K562 (cell line): ENCODE measurements around the gene EPB42. TPM values are rescaled to one million over a fixed set of nuclear protein-coding genes. Genes with fewer than 3 reads are reported as not detected.

ENCODE experiments used
- ETS2 ChIP-seq: IDR thresholded peaks from 2 replicates; pipeline ENCODE4 v1.6.1; 2016; ENCODE audit warnings: borderline replicate concordance, missing genetic modification characterization, mild to moderate bottlenecking, moderate library complexity, missing compliant biosample characterization; ENCODE audit not compliant: poor library complexity, severe bottlenecking
- FUS ChIP-seq: fragments of 200-400 bp; formaldehyde crosslinking; optimal IDR thresholded peaks from 2 replicates; pipeline ENCODE3; 2017; ENCODE audit warnings: low read depth, low read length
- KHSRP ChIP-seq: fragments of 450-650 bp; IDR thresholded peaks from 2 replicates; pipeline ENCODE4 v1.6.1; 2017
- MYNN ChIP-seq, 2 experiments: sonication (generic); formaldehyde crosslinking in 1 of 2; IDR thresholded peaks; 2 replicates each; pipeline versions ENCODE4 v1.5.0 to v1.6.1; 2016 to 2020; ENCODE audit warnings: antibody characterized with exemption in 1 of 2, missing genetic modification reagents in 1 of 2
- TBL1XR1 ChIP-seq, 2 experiments: IDR thresholded peaks; 2 replicates each; pipeline ENCODE4 v1.6.1; 2012; ENCODE audit warnings: improper control_type of control experiment in 2 of 2, low read length in 2 of 2, mild to moderate bottlenecking in 1 of 2
- ZNF12 ChIP-seq: sonication (generic); formaldehyde crosslinking; IDR thresholded peaks from 2 replicates; pipeline ENCODE4 v1.4.0; 2020; ENCODE audit warnings: mild to moderate bottlenecking, missing genetic modification reagents
- polyA plus RNA-seq, 8 experiments: library from polyadenylated mRNA; depleted of rRNA in 4 of 8; stranded (reverse) in 5 of 8; unstranded in 3 of 8; fragments of >200 nt; fragmentation: Nextera tagmentation in 2 of 8; fragmentation: Illumina TruSeq in 1 of 8; extraction: Ambion mirVana in 2 of 8; extraction: Trizol in 1 of 8; gene quantifications; 2 replicates each; pipeline versions ENCODE4 v1.2.1 to v1.2.3, GENCODE V29; 2011 to 2014; ENCODE audit warnings: inconsistent platforms in 1 of 8, missing spikeins in 1 of 8
- total RNA-seq, 7 experiments: library from RNA; depleted of rRNA in 6 of 7; stranded (reverse); fragments of >200 nt in 6 of 7; fragmentation: Illumina TruSeq in 2 of 7; extraction: Trizol in 2 of 7; gene quantifications; 2 replicates each; pipeline versions ENCODE4 v1.2.1 to v1.2.3, GENCODE V29; 2011 to 2021; ENCODE audit warnings: low replicate concordance in 1 of 7
- TF ChIP-seq, protein P1 (sequence below), 2 experiments: fragments of 450-650 bp in 1 of 2; IDR thresholded peaks; 2 replicates each; pipeline ENCODE4 v1.6.1; 2011 to 2017; ENCODE audit warnings: low read depth in 2 of 2, antibody characterized with exemption in 1 of 2, borderline replicate concordance in 1 of 2, low read length in 1 of 2, mild to moderate bottlenecking in 1 of 2, mixed read lengths in 1 of 2; ENCODE audit not compliant: control insufficient read depth in 1 of 2
- TF ChIP-seq, protein P2 (sequence below): fragments of 450-650 bp; IDR thresholded peaks from 2 replicates; pipeline ENCODE4 v1.6.1; 2018; ENCODE audit not compliant: partially characterized antibody
- TF ChIP-seq, protein P3 (sequence below): fragments of 250-450 bp; sonication (Bioruptor Pico); IDR thresholded peaks from 2 replicates; pipeline ENCODE4 v1.5.0; 2021
- TF ChIP-seq, protein P4 (sequence below): IDR thresholded peaks from 3 replicates; pipeline ENCODE4 v1.6.1; 2011; ENCODE audit warnings: borderline replicate concordance, mild to moderate bottlenecking, moderate library complexity; ENCODE audit not compliant: insufficient read length; ENCODE audit errors: extremely low read depth
- TF ChIP-seq, protein P5 (sequence below): fragments of 450-650 bp; formaldehyde crosslinking; IDR thresholded peaks from 2 replicates; pipeline ENCODE4 v1.4.0; 2020; ENCODE audit warnings: mild to moderate bottlenecking, moderate library complexity

The EPB42 gene
- total and polyA plus RNA-seq, 9 of the 15 experiments (the other 6 are each of a cell fraction or from before 2014, with no cell fraction given): 0.38 to 2.3 (median 1.4) TPM

DNA sequence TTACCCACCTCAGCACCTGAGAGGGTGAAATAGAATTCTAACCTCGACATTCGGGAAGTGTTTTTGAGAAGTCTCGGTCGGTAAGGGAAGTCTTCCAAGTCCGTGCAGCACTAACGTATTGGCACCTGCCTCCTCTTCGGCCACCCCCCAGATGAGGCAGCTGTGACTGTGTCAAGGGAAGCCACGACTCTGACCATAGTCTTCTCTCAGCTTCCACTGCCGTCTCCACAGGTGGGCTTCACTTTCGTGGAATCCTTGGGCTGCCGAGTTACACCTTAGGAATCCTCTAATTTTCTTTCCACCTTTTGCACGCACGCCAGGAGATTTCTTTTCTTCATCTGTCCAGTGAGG is 34.8 kb downstream of the EPB42 start (continued):
- TF ChIP-seq, protein P1, sequence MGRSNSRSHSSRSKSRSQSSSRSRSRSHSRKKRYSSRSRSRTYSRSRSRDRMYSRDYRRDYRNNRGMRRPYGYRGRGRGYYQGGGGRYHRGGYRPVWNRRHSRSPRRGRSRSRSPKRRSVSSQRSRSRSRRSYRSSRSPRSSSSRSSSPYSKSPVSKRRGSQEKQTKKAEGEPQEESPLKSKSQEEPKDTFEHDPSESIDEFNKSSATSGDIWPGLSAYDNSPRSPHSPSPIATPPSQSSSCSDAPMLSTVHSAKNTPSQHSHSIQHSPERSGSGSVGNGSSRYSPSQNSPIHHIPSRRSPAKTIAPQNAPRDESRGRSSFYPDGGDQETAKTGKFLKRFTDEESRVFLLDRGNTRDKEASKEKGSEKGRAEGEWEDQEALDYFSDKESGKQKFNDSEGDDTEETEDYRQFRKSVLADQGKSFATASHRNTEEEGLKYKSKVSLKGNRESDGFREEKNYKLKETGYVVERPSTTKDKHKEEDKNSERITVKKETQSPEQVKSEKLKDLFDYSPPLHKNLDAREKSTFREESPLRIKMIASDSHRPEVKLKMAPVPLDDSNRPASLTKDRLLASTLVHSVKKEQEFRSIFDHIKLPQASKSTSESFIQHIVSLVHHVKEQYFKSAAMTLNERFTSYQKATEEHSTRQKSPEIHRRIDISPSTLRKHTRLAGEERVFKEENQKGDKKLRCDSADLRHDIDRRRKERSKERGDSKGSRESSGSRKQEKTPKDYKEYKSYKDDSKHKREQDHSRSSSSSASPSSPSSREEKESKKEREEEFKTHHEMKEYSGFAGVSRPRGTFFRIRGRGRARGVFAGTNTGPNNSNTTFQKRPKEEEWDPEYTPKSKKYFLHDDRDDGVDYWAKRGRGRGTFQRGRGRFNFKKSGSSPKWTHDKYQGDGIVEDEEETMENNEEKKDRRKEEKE (IDR thresholded peaks at IDR 0.05; ENCODE audit: borderline replicate concordance in 1 of 2, control insufficient read depth in 1 of 2, low read depth in 2 of 2, low read length in 1 of 2): no peak
- TF ChIP-seq FUS (no peak), ZNF12 (no peak), ETS2 (no peak), KHSRP (no peak), TBL1XR1 (IDR thresholded peaks at IDR 0.05; ENCODE audit: low read length in 2 of 2) (no peak), MYNN (IDR thresholded peaks at IDR 0.05) (no peak), MYNN (CRISPR knock-in tag; IDR thresholded peaks at IDR 0.05) (no peak)
- TF ChIP-seq, protein P2, sequence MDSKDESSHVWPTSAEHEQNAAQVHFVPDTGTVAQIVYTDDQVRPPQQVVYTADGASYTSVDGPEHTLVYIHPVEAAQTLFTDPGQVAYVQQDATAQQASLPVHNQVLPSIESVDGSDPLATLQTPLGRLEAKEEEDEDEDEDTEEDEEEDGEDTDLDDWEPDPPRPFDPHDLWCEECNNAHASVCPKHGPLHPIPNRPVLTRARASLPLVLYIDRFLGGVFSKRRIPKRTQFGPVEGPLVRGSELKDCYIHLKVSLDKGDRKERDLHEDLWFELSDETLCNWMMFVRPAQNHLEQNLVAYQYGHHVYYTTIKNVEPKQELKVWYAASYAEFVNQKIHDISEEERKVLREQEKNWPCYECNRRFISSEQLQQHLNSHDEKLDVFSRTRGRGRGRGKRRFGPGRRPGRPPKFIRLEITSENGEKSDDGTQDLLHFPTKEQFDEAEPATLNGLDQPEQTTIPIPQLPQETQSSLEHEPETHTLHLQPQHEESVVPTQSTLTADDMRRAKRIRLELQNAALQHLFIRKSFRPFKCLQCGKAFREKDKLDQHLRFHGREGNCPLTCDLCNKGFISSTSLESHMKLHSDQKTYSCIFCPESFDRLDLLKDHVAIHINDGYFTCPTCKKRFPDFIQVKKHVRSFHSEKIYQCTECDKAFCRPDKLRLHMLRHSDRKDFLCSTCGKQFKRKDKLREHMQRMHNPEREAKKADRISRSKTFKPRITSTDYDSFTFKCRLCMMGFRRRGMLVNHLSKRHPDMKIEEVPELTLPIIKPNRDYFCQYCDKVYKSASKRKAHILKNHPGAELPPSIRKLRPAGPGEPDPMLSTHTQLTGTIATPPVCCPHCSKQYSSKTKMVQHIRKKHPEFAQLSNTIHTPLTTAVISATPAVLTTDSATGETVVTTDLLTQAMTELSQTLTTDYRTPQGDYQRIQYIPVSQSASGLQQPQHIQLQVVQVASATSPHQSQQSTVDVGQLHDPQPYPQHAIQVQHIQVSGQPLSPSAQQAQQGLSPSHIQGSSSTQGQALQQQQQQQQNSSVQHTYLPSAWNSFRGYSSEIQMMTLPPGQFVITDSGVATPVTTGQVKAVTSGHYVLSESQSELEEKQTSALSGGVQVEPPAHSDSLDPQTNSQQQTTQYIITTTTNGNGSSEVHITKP: peak; percentile 55
- TF ChIP-seq, protein P3, sequence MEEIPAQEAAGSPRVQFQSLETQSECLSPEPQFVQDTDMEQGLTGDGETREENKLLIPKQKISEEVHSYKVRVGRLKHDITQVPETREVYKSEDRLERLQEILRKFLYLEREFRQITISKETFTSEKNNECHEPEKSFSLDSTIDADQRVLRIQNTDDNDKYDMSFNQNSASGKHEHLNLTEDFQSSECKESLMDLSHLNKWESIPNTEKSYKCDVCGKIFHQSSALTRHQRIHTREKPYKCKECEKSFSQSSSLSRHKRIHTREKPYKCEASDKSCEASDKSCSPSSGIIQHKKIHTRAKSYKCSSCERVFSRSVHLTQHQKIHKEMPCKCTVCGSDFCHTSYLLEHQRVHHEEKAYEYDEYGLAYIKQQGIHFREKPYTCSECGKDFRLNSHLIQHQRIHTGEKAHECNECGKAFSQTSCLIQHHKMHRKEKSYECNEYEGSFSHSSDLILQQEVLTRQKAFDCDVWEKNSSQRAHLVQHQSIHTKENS (CRISPR knock-in tag): no peak
- TF ChIP-seq, protein P4, sequence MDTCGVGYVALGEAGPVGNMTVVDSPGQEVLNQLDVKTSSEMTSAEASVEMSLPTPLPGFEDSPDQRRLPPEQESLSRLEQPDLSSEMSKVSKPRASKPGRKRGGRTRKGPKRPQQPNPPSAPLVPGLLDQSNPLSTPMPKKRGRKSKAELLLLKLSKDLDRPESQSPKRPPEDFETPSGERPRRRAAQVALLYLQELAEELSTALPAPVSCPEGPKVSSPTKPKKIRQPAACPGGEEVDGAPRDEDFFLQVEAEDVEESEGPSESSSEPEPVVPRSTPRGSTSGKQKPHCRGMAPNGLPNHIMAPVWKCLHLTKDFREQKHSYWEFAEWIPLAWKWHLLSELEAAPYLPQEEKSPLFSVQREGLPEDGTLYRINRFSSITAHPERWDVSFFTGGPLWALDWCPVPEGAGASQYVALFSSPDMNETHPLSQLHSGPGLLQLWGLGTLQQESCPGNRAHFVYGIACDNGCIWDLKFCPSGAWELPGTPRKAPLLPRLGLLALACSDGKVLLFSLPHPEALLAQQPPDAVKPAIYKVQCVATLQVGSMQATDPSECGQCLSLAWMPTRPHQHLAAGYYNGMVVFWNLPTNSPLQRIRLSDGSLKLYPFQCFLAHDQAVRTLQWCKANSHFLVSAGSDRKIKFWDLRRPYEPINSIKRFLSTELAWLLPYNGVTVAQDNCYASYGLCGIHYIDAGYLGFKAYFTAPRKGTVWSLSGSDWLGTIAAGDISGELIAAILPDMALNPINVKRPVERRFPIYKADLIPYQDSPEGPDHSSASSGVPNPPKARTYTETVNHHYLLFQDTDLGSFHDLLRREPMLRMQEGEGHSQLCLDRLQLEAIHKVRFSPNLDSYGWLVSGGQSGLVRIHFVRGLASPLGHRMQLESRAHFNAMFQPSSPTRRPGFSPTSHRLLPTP: no peak
- TF ChIP-seq, protein P5, sequence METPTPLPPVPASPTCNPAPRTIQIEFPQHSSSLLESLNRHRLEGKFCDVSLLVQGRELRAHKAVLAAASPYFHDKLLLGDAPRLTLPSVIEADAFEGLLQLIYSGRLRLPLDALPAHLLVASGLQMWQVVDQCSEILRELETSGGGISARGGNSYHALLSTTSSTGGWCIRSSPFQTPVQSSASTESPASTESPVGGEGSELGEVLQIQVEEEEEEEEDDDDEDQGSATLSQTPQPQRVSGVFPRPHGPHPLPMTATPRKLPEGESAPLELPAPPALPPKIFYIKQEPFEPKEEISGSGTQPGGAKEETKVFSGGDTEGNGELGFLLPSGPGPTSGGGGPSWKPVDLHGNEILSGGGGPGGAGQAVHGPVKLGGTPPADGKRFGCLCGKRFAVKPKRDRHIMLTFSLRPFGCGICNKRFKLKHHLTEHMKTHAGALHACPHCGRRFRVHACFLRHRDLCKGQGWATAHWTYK (CRISPR knock-in tag): no peak
